ENCODE measurements around the gene KCNJ16.

GRCh38 chr17:70181376-70181775 lies 106.4 kb downstream of the KCNJ16 start:
- no peak for TF ChIP-seq POLR2A (IDR thresholded peaks at IDR 0.05)
- TF ChIP-seq CTCF (IDR thresholded peaks at IDR 0.05), result no peak

Data from esophagus squamous epithelium (tissue), 4 donors.